Measurements from ENCODE around the gene SHPK. TPM values are rescaled to one million over a fixed set of nuclear protein-coding genes. Genes with fewer than 3 reads are reported as not detected.
"Not testable (repeated sequence)": the region's sequence is repeated elsewhere in the genome, so short reads cannot be mapped to it uniquely, and the experiment has no call there.

Gene SHPK
- total RNA-seq, 2 experiments from 2014 or later, result 12.3 to 12.4 TPM

DNA sequence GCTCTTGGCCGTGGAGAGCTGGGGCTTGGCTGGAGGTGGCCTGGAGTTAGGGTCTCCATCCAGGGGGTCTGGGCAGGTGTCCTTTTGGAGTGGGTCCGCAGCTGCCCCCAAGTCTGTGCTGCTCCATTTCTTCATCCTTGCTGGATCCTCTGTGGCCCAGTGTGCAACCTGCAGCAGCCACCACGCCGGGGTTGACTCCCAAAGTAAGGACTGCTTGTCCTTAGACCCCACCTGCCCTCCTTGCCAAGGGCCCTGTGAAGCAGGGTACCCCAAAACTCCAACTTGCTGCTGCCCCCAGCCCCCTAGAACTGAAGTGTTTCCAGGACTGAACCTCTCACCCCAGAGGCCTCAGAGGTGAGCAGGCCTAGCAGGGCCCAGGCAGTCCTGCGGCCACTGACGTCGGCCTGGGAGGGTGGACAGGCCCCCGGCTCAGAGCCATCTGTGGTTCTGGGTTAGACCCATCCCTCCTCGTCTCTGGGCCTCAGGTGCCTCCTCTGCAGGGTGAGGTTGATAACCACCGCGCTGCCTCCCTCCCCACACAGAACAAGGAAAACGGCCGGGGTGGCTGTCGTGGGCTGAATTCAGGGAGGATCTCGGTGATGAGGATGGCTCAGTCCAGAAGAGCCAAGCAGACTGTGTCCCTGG, 43.7 kb downstream of the SHPK start:
- ChIA-PET CTCF (no interaction called here), POLR2A (no interaction called here)
- H3K27ac Mint-ChIP-seq, result no peak overlapping the region
- H3K4me1 Mint-ChIP-seq (ENCODE audit: low read depth), result no peaks in the 10 kb centered on the region
- no peaks in the 10 kb centered on the region for H3K27me3 Mint-ChIP-seq
- H3K36me3 Mint-ChIP-seq, result peaks cover 10% of the 10 kb centered on the region
- intact Hi-C loops (cut with micrococcal nuclease), result no loop called here
- no peak overlapping the region for H3K4me3 Mint-ChIP-seq
- H3K9me3 Mint-ChIP-seq, result no peaks in the 10 kb centered on the region
- no peak for DNase-seq

DNA sequence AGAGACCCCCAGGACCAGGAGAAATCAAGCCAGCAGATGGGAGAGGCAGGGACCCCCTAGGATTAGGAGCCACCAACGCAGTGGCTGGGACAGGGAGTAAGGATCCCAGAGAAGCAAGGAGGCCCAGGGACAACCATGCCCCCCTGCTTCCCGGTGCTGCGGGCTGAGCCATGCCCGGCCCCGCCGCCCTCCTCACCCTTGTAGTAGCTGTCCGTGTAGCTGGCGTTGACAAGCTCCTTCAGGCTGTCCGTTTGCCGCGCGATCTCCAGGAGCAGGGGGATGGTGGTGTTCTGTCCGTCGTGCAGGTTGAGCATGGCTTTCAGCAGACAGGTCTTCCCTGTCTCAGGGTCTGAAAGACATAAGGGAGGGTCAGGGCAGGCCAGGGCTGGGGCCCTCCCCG, 45.3 kb downstream of the SHPK start:
- Mint-ChIP-seq H3K27ac (no peak overlapping the region), H3K27me3 (no peaks in the 10 kb centered on the region), H3K9me3 (no peaks in the 10 kb centered on the region), H3K36me3 (peaks cover 10% of the 10 kb centered on the region), H3K4me1 (ENCODE audit: low read depth) (no peaks in the 10 kb centered on the region), H3K4me3 (no peak overlapping the region)
- POLR2A ChIA-PET, result no interaction called here
- CTCF ChIA-PET, result no interaction called here
- no peak for DNase-seq
- intact Hi-C loops (cut with micrococcal nuclease), result no loop called here

DNA sequence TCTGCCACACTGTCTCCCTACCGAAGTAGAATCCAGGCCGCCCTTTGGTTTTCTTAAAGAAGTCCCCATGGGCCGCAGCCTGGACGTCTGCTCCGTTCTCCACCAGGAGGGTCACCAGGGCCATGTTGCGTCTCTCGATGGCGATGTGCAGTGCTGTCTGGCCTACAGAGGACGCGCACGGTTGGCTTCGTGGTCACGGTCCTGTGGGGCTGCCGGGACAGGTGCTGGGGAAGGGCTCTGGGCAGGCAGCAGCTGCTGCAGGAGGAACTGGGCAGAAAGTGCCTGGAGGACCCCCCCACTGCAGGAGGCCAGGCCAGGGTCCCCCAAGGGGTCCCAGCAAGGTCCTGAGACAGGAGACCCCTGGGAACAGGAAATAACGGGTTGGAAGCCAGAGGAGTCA, 45.8 kb downstream of the SHPK start:
- no peaks in the 10 kb centered on the region for H3K9me3 Mint-ChIP-seq
- intact Hi-C loops (cut with micrococcal nuclease), result no loop called here
- H3K4me1 Mint-ChIP-seq (ENCODE audit: low read depth), result no peaks in the 10 kb centered on the region
- no peaks in the 10 kb centered on the region for H3K27me3 Mint-ChIP-seq
- POLR2A ChIA-PET, result no interaction called here
- no peak for DNase-seq
- CTCF ChIA-PET, result no interaction called here
- H3K4me3 Mint-ChIP-seq, result no peak overlapping the region
- H3K36me3 Mint-ChIP-seq, result peaks cover 10% of the 10 kb centered on the region
- H3K27ac Mint-ChIP-seq, result no peak overlapping the region

DNA sequence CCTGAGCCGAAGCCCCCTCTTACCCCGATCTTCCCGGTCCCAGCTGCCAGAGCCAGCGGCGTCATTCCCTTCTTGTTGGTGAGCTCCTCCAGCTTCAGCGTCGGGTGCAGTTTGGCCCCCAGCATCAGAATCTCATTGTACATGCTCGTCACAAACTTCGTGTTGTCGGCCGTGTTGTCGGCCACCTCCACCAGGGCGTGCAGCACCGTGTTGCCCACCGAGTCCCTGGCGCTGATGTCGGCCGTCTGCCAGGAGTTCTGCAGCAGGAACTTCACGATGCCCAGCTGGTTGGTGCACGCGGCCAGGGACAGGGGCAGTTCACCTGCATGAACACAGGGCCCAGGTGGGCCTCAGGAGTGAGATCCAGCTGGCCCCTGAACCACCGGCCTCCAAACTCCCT, 46.3 kb downstream of the SHPK start:
- no peak for DNase-seq
- POLR2A ChIA-PET, result no interaction called here
- Mint-ChIP-seq H3K9me3 (no peaks in the 10 kb centered on the region), H3K27me3 (no peaks in the 10 kb centered on the region), H3K36me3 (peaks cover 11% of the 10 kb centered on the region), H3K27ac (no peak overlapping the region), H3K4me3 (no peak overlapping the region), H3K4me1 (ENCODE audit: low read depth) (no peaks in the 10 kb centered on the region)
- intact Hi-C loops (cut with micrococcal nuclease), result no loop called here
- CTCF ChIA-PET, result no interaction called here

DNA sequence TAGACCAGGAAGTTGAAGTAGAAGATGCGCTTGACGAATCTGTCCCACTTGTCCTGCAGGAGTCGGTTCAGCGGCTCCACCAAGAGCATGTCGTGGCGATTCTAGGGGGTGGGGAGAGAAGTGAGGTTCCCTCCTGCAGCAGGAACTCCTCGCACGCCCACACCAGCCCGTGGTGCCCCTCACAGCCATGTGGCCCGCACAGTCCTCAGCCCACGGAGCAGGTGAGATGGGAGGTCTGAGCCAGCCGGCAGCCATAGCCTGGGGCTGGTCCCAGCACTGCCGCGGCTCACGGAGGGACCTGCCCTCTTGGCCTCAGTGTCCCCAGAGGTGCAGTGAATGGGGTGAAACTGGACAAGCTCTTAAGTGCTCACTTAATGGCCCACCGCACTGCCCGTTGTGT, 50.2 kb downstream of the SHPK start:
- ChIA-PET CTCF (no interaction called here), POLR2A (no interaction called here)
- no peaks in the 10 kb centered on the region for H3K4me1 Mint-ChIP-seq (ENCODE audit: low read depth)
- H3K9me3 Mint-ChIP-seq, result no peaks in the 10 kb centered on the region
- no peak overlapping the region for H3K4me3 Mint-ChIP-seq
- H3K36me3 Mint-ChIP-seq, result peaks cover 14% of the 10 kb centered on the region
- intact Hi-C loops (cut with micrococcal nuclease), result no loop called here
- no peak overlapping the region for H3K27ac Mint-ChIP-seq
- no peaks in the 10 kb centered on the region for H3K27me3 Mint-ChIP-seq
- DNase-seq, result no peak

DNA sequence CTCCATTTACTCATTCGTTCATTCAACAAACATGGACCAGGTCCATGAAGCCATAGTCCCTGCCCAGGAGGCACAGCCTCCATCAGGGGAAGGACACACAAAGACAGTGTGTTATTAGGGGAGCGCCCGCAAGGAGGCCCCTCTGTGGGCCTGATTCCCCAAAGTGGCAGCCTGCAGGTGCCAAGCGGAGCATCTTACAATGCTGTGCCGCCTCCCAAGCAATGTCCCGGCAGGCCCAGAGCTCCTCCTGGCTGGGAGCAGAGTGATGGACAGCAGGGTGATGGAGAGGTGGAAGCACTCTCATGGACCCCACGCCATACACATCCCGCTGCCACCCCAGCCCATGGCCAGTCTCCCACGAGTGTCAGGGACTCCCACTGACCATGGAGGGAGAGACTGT, 52.6 kb downstream of the SHPK start:
- CTCF ChIA-PET, result no interaction called here
- Mint-ChIP-seq H3K36me3 (peaks cover 9% of the 10 kb centered on the region), H3K27me3 (no peaks in the 10 kb centered on the region), H3K4me3 (no peak overlapping the region), H3K9me3 (no peaks in the 10 kb centered on the region), H3K4me1 (ENCODE audit: low read depth) (no peaks in the 10 kb centered on the region), H3K27ac (no peak overlapping the region)
- no peak for DNase-seq
- intact Hi-C loops (cut with micrococcal nuclease), result no loop called here
- POLR2A ChIA-PET, result no interaction called here

DNA sequence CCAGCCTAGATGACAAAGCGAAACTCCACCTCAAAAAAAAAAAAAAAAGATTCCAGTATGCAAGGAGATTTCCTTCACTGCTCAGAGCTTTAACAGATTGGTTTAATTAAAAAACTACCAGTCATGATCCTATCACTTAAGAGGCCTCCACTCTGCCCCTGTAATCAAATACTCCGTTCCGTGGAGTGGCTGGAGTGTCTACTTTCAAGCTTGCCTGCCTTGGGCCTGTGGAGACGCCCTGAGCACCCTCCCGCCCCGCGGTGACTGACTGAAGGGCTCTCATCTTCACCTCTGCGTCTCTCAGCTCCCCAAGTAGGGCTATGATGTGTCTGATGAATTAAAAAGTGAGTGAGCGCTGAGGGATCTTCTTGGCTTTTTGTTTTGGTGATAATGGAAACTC, 53.1 kb downstream of the SHPK start:
- intact Hi-C loops (cut with micrococcal nuclease), result no loop called here
- H3K36me3 Mint-ChIP-seq, result peaks cover 9% of the 10 kb centered on the region
- no peaks in the 10 kb centered on the region for H3K4me1 Mint-ChIP-seq (ENCODE audit: low read depth)
- ChIA-PET CTCF (interaction anchor here (0.6 kb wide), 1 partner anchor 538 kb away, joined by 3 read pairs; no protein-coding TSS in a partner anchor), POLR2A (no interaction called here)
- no peak overlapping the region for H3K4me3 Mint-ChIP-seq
- H3K27ac Mint-ChIP-seq, result no peak overlapping the region
- DNase-seq, result no peak
- no peaks in the 10 kb centered on the region for H3K27me3 Mint-ChIP-seq
- no peaks in the 10 kb centered on the region for H3K9me3 Mint-ChIP-seq

DNA sequence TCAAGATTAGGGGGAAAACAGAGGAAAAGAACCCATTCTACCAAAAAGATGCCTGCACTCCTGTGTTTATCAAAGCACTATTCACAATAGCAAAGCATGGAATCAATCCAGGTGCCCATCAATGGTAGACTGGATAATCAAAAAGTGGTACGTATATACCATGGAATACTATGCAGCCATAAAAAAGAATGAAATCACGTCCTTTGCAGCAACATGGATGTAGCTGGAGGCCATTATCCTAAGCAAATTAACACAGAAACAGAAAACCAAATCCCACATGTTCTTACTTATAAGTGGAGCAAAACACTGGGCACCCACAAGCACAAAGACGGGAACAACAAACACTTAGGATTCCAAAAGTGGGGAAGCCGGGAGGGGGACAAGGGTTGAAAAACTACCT, 57.4 kb downstream of the SHPK start:
- CTCF ChIA-PET; H3K27me3 Mint-ChIP-seq; intact Hi-C loops (cut with micrococcal nuclease); H3K4me3 Mint-ChIP-seq; POLR2A ChIA-PET; H3K27ac Mint-ChIP-seq; H3K4me1 Mint-ChIP-seq (ENCODE audit: low read depth); H3K36me3 Mint-ChIP-seq; H3K9me3 Mint-ChIP-seq; DNase-seq: not testable (repeated sequence)

DNA sequence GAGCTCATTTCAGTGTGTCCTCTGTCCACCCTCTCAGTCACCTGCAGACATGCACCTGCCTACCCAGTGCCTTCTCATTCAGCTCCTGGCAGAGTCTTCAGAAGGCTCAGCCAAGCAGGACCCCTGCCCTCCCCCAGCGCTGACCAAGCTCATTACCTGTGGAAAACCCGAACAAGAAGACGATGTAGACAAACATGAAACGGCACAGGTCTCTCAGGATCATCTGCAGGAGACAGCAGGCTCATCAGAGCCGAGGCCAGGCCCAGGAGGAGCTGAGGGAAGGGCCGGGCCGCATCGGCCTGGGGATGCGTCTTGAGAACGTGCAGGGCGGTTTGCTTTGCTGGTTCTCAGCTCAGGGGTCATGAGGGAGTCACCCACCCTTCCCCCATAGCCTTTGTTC, 59.1 kb downstream of the SHPK start:
- POLR2A ChIA-PET, result no interaction called here
- no peak overlapping the region for H3K4me3 Mint-ChIP-seq
- DNase-seq, result no peak
- no peaks in the 10 kb centered on the region for H3K9me3 Mint-ChIP-seq
- peaks cover 5% of the 10 kb centered on the region for H3K36me3 Mint-ChIP-seq
- intact Hi-C loops (cut with micrococcal nuclease), result no loop called here
- no peaks in the 10 kb centered on the region for H3K4me1 Mint-ChIP-seq (ENCODE audit: low read depth)
- no peak overlapping the region for H3K27ac Mint-ChIP-seq
- CTCF ChIA-PET, result no interaction called here
- H3K27me3 Mint-ChIP-seq, result no peaks in the 10 kb centered on the region

DNA sequence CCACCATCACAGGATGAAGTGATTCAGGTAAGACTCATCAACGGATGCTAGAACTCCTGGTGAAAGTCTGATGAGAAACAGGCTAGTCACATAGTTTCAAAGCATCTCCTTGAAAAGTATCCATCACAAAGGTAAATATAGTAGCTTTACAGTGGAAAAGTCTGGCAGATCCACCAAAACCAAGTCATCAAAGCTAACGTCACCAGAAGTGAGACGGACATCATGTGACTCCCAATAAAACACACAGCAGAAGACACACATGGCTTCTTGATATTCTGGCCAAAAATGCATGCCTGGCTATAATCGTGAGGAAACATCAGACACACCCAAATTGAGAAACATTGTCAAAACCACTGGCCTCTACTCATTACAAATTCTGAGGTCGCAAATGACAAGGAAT, 60.5 kb downstream of the SHPK start:
- CTCF ChIA-PET, result no interaction called here

DNA sequence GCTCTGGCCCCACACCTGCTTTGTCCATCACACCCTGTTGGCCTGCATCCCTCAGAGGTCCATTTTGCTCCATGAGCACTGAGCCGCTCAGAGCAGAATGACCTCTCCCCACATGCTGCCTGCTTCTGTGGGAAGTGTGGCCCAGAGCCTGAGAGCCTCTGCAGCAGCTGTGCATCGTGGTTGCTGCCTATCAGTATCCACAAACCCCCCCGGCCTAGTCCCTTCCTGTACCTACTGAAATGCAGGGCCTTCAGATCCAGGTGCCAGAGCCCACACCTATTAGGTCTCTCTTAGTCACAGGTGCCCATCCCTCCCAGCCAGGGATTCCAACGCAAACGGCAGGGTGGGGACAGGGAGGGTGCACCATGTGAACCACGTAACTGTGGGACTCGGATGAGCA, 61.8 kb downstream of the SHPK start:
- no peaks in the 10 kb centered on the region for H3K27me3 Mint-ChIP-seq
- H3K9me3 Mint-ChIP-seq, result no peaks in the 10 kb centered on the region
- no peaks in the 10 kb centered on the region for H3K4me1 Mint-ChIP-seq (ENCODE audit: low read depth)
- no peak overlapping the region for H3K4me3 Mint-ChIP-seq
- H3K27ac Mint-ChIP-seq, result no peak overlapping the region
- peaks cover 8% of the 10 kb centered on the region for H3K36me3 Mint-ChIP-seq
- DNase-seq, result no peak
- POLR2A ChIA-PET, result no interaction called here
- intact Hi-C loops (cut with micrococcal nuclease), result no loop called here
- CTCF ChIA-PET, result no interaction called here

More for the DNA sequence above, 60.5 kb downstream of the SHPK start:
- Mint-ChIP-seq H3K36me3 (peaks cover 4% of the 10 kb centered on the region), H3K4me1 (ENCODE audit: low read depth) (no peaks in the 10 kb centered on the region), H3K9me3 (no peaks in the 10 kb centered on the region), H3K4me3 (no peak overlapping the region), H3K27ac (no peak overlapping the region), H3K27me3 (no peaks in the 10 kb centered on the region)
- intact Hi-C loops (cut with micrococcal nuclease), result no loop called here
- no peak for DNase-seq
- POLR2A ChIA-PET, result no interaction called here

DNA sequence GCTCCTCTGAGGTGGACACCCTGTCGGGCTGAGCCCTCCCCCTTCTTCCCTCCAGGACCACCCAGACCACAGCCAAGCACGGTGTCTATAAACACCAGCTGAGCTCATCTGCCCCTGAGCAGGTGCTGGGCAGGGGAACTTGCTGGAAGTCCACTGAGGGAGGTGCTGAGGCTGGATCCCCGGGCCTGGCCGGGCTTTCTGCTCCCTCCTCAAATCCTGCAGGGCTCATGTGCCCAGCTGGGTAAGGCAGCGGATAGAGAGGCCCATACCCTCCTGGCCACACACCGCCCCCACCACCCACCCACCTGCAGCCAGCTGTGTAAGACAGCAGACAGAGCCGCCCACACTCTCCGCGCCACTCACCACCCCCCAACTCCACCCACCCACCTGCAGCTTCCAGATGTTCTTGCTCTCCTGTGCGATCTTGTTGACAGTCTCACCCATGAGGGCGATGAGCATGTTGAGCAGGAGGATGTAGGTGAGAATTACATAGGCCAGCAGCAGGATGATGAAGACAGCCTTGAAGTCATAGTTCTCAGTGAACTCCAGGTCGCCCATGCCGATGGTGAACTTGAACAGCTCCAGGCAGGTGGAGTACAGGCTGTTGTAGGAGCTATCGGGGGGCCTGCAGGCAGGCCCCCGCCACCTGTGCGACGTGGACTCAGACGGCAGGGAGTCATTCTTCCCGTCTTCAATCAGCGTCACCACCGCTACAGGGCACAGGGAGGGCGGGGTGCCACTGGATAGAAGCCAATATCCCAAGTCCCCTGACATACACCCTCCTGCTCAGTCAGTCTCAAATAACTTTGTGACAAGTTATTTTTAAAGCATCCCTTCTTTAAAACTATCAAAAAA, 62.6 kb downstream of the SHPK start:
- Mint-ChIP-seq H3K27me3 (no peaks in the 10 kb centered on the region), H3K27ac (no peak overlapping the region), H3K4me3 (no peak overlapping the region), H3K9me3 (no peaks in the 10 kb centered on the region), H3K36me3 (peaks cover 4% of the 10 kb centered on the region), H3K4me1 (ENCODE audit: low read depth) (no peaks in the 10 kb centered on the region)
- intact Hi-C loops (cut with micrococcal nuclease), result no loop called here
- ChIA-PET POLR2A (no interaction called here), CTCF (interaction anchor here (2.2 kb wide), 1 partner anchor 29 kb away, joined by 7 read pairs; no protein-coding TSS in a partner anchor)
- DNase-seq, result no peak

DNA sequence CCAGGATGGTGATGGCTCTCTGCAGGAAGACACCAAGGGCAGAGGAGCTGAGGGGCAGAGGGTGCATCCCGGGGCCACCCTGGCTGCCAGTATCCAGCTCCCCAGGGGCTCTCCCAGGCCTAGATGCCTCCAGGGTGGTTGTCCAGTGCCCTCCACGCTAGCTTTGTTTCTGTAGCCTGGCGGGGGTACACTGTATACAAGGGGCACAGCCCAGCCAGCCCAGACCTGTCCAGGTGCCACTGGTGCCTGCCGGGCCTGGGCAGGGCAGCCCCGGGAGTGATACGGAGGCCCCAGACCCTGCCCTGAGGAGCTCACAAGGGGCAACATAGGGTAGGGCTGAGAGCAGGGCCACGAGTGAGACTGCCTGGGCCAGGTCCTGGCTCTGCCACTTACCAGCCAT, 63.8 kb downstream of the SHPK start:
- peaks cover 6% of the 10 kb centered on the region for H3K36me3 Mint-ChIP-seq
- DNase-seq, result no peak
- no peak overlapping the region for H3K4me3 Mint-ChIP-seq
- POLR2A ChIA-PET, result no interaction called here
- H3K4me1 Mint-ChIP-seq (ENCODE audit: low read depth), result no peaks in the 10 kb centered on the region
- CTCF ChIA-PET, result interaction anchor here (2.2 kb wide), 1 partner anchor 31 kb away, joined by 7 read pairs; no protein-coding TSS in a partner anchor
- H3K9me3 Mint-ChIP-seq, result no peaks in the 10 kb centered on the region
- H3K27ac Mint-ChIP-seq, result no peak overlapping the region
- intact Hi-C loops (cut with micrococcal nuclease), result no loop called here
- no peaks in the 10 kb centered on the region for H3K27me3 Mint-ChIP-seq

Measured in activated CD4-positive, alpha-beta memory T cell treated with anti-CD3 and anti-CD28 coated beads for 36 hours (primary cell).